ENCODE results near the gene PPP1R26. TPM values are rescaled to one million over a fixed set of nuclear protein-coding genes. Genes with fewer than 3 reads are reported as not detected.

The PPP1R26 gene
- total RNA-seq, 1 donor from 2014 or later: 25.5 TPM

- DNase-seq (ENCODE audit: low spot score in 2 of 2): no peak
- peaks cover 0 to 3% of the 10 kb centered on the region in 2 donors for H3K4me1 ChIP-seq
- H3K27ac ChIP-seq: no peak overlapping the region
- H3K27me3 ChIP-seq: no peaks in the 10 kb centered on the region
- peaks cover 42 to 46% of the 10 kb centered on the region in 2 donors for H3K36me3 ChIP-seq
- no peak for TF ChIP-seq CTCF (IDR thresholded peaks at IDR 0.05)
- no peak overlapping the region for H3K4me3 ChIP-seq
- intact Hi-C loops (cut with DNase I): no loop called here
- H3K9me3 ChIP-seq: no peaks in the 10 kb centered on the region
Measured at GRCh38 chr9:135485832-135486231, 6.2 kb downstream of the PPP1R26 start.

GRCh38 chr9:135486267-135487065 is 6.9 kb downstream of the PPP1R26 start:
- no peak for TF ChIP-seq CTCF (IDR thresholded peaks at IDR 0.05)
- Histone ChIP-seq H3K4me1 (no peaks in the 10 kb centered on the region), H3K4me3 (no peak overlapping the region), H3K27me3 (no peaks in the 10 kb centered on the region), H3K27ac (no peak overlapping the region), H3K36me3 (peaks cover 42 to 46% of the 10 kb centered on the region in 2 donors), H3K9me3 (no peaks in the 10 kb centered on the region)
- DNase-seq (ENCODE audit: low spot score in 2 of 2): no peak
- intact Hi-C loops (cut with DNase I): no loop called here

GRCh38 chr9:135487281-135488012 is 7.9 kb downstream of the PPP1R26 start:
- H3K36me3 ChIP-seq: peaks cover 42 to 46% of the 10 kb centered on the region in 2 donors
- H3K27ac ChIP-seq: no peak overlapping the region
- no peak overlapping the region for H3K4me3 ChIP-seq
- intact Hi-C loops (cut with DNase I): no loop called here
- no peak for DNase-seq (ENCODE audit: low spot score in 2 of 2)
- no peaks in the 10 kb centered on the region for H3K9me3 ChIP-seq
- H3K27me3 ChIP-seq: no peaks in the 10 kb centered on the region
- no peak for TF ChIP-seq CTCF (IDR thresholded peaks at IDR 0.05)
- H3K4me1 ChIP-seq: no peaks in the 10 kb centered on the region

- intact Hi-C loops (cut with DNase I): no loop called here
- DNase-seq (ENCODE audit: low spot score in 2 of 2): no peak
- H3K36me3 ChIP-seq: peaks cover 42 to 46% of the 10 kb centered on the region in 2 donors
- no peak for TF ChIP-seq CTCF (IDR thresholded peaks at IDR 0.05)
- no peaks in the 10 kb centered on the region for H3K9me3 ChIP-seq
- no peaks in the 10 kb centered on the region for H3K27me3 ChIP-seq
- H3K4me3 ChIP-seq: no peak overlapping the region
- H3K27ac ChIP-seq: no peak overlapping the region
- no peaks in the 10 kb centered on the region for H3K4me1 ChIP-seq
Measured at GRCh38 chr9:135488013-135488330, 8.4 kb downstream of the PPP1R26 start.

GRCh38 chr9:135488527-135488926 is 8.9 kb downstream of the PPP1R26 start:
- Histone ChIP-seq H3K4me1 (no peaks in the 10 kb centered on the region), H3K9me3 (no peaks in the 10 kb centered on the region), H3K36me3 (peaks cover 42 to 46% of the 10 kb centered on the region in 2 donors), H3K27me3 (no peaks in the 10 kb centered on the region), H3K4me3 (no peak overlapping the region), H3K27ac (no peak overlapping the region)
- DNase-seq (ENCODE audit: low spot score in 2 of 2): no peak
- TF ChIP-seq CTCF (IDR thresholded peaks at IDR 0.05): no peak
- intact Hi-C loops (cut with DNase I): no loop called here
